Hepatic stellate cell (primary cell): Measurements from ENCODE around the gene ASB8.
A peak's percentile ranks its signal among the peaks of the same experiment; 100 is the strongest.
"Not testable (repeated sequence)": the region's sequence is repeated elsewhere in the genome, so short reads cannot be mapped to it uniquely, and the experiment has no call there.

ENCODE experiments used
- DNase-seq: peaks from one replicate; pipeline ENCODE4 v3.0.0; 2011; ENCODE audit warnings: low spot score

ASB8 gene

GRCh38 chr12:48132826-48133225 lies 24.5 kb downstream of the ASB8 start:
- DNase-seq, result no peak

GRCh38 chr12:48131517-48131916 lies 25.8 kb downstream of the ASB8 start:
- no peak for DNase-seq

- DNase-seq, result no peak
Measured at GRCh38 chr12:48129376-48129775, 27.9 kb downstream of the ASB8 start.

- DNase-seq, result no peak
Measured at GRCh38 chr12:48128800-48129199, 28.5 kb downstream of the ASB8 start.

GRCh38 chr12:48126953-48127630 lies 30.2 kb downstream of the ASB8 start:
- no peak for DNase-seq

GRCh38 chr12:48125985-48126384 lies 31.3 kb downstream of the ASB8 start:
- no peak for DNase-seq

GRCh38 chr12:48125542-48125941 lies 31.8 kb downstream of the ASB8 start:
- DNase-seq, result not testable (repeated sequence)

- no peak for DNase-seq
Measured at GRCh38 chr12:48123169-48123568, 34.1 kb downstream of the ASB8 start.

- DNase-seq, result no peak
Measured at GRCh38 chr12:48122065-48122834, 35.1 kb downstream of the ASB8 start.

GRCh38 chr12:48121522-48121921 lies 35.8 kb downstream of the ASB8 start:
- DNase-seq, result no peak

GRCh38 chr12:48119834-48120195 lies 37.5 kb downstream of the ASB8 start:
- no peak for DNase-seq

- DNase-seq, result peak; percentile 83
Measured at GRCh38 chr12:48119078-48119833, 38.1 kb downstream of the ASB8 start, which contains the start of gene PFKM. Gene PFKM, plus strand, starts transcription at chr12:48119364. Its CDS starts 3,411 bp downstream, at chr12:48122775.

GRCh38 chr12:48118284-48118871 lies 38.9 kb downstream of the ASB8 start:
- DNase-seq, result no peak

- DNase-seq, result no peak
Measured at GRCh38 chr12:48115957-48116356, 41.4 kb downstream of the ASB8 start.

GRCh38 chr12:48111312-48111693 lies 46.0 kb downstream of the ASB8 start:
- not testable (repeated sequence) for DNase-seq

- DNase-seq, result no peak
Measured at GRCh38 chr12:48110691-48111311, 46.5 kb downstream of the ASB8 start.

GRCh38 chr12:48109424-48109823 lies 47.9 kb downstream of the ASB8 start:
- DNase-seq, result no peak

GRCh38 chr12:48106681-48107613 lies 50.4 kb downstream of the ASB8 start:
- DNase-seq, result no peak

- DNase-seq, result peak; percentile 85
Measured at GRCh38 chr12:48105867-48106680, 51.2 kb downstream of the ASB8 start, which contains the start of gene SENP1. Gene SENP1, minus strand, starts transcription at chr12:48106079. Its CDS starts 4,607 bp downstream, at chr12:48101472.
